ENCODE measurements around the gene CBL. TPM values are rescaled to one million over a fixed set of nuclear protein-coding genes. Genes with fewer than 3 reads are reported as not detected.

Gene CBL
- total and polyA plus RNA-seq, 8 donors: 2.0 to 9.8 (median 3.8) TPM

- H3K36me3 ChIP-seq: no peaks in the 10 kb centered on the region
- peaks cover 0 to 9% (median 4%) of the 10 kb centered on the region in 3 donors for H3K4me1 ChIP-seq
- peak overlapping the region in 2 of 4 donors; percentile 79 to 99 for H3K4me3 ChIP-seq
- no peak for ATAC-seq
- TF ChIP-seq CTCF (IDR thresholded peaks at IDR 0.05): no peak
- no peak for FAIRE-seq
- no peak overlapping the region for H3K27ac ChIP-seq
- WGBS, 2 donors: 37 to 42% methylated on average over 11 of the region's 11 CpGs
- no peaks in the 10 kb centered on the region for H3K27me3 ChIP-seq
- H3K9me3 ChIP-seq: no peaks in the 10 kb centered on the region
- intact Hi-C loops (cut with DNase I): no loop called here
- DNase-seq: no peak
Measured at GRCh38 chr11:119207415-119207960, 1.3 kb downstream of the CBL start.

GRCh38 chr11:119209186-119209585, 3.0 kb downstream of the CBL start:
- no peak for TF ChIP-seq CTCF (IDR thresholded peaks at IDR 0.05)
- no peak overlapping the region for H3K27ac ChIP-seq
- H3K27me3 ChIP-seq: no peaks in the 10 kb centered on the region
- 89 to 92% methylated on average over 7 of the region's 7 CpGs for WGBS, 2 donors
- H3K4me1 ChIP-seq: peaks cover 0 to 9% (median 4%) of the 10 kb centered on the region in 3 donors
- DNase-seq (no peak), FAIRE-seq (no peak), ATAC-seq (no peak)
- H3K4me3 ChIP-seq: no peak overlapping the region
- H3K36me3 ChIP-seq: no peaks in the 10 kb centered on the region
- H3K9me3 ChIP-seq: no peaks in the 10 kb centered on the region
- intact Hi-C loops (cut with DNase I): no loop called here

- intact Hi-C loops (cut with DNase I): no loop called here
- no peaks in the 10 kb centered on the region for H3K36me3 ChIP-seq
- DNase-seq (no peak), FAIRE-seq (no peak), ATAC-seq (no peak)
- H3K4me1 ChIP-seq: peaks cover 0 to 9% (median 6%) of the 10 kb centered on the region in 3 donors
- WGBS, 2 donors: 80 to 92% methylated on average over 3 of the region's 3 CpGs
- no peaks in the 10 kb centered on the region for H3K9me3 ChIP-seq
- no peaks in the 10 kb centered on the region for H3K27me3 ChIP-seq
- no peak overlapping the region for H3K4me3 ChIP-seq
- H3K27ac ChIP-seq: no peak overlapping the region
- no peak for TF ChIP-seq CTCF (IDR thresholded peaks at IDR 0.05)
Measured at GRCh38 chr11:119210050-119210449, 3.9 kb downstream of the CBL start.

GRCh38 chr11:119218141-119218878, 12.2 kb downstream of the CBL start:
- intact Hi-C loops (cut with DNase I): no loop called here
- no peak for TF ChIP-seq CTCF (IDR thresholded peaks at IDR 0.05)
- no peak overlapping the region for H3K4me3 ChIP-seq
- no peaks in the 10 kb centered on the region for H3K27me3 ChIP-seq
- no peak overlapping the region for H3K27ac ChIP-seq
- ATAC-seq (no peak), DNase-seq (no peak), FAIRE-seq (no peak)
- peaks cover 0 to 6% (median 3%) of the 10 kb centered on the region in 3 donors for H3K4me1 ChIP-seq
- WGBS, 2 donors: 92 to 93% methylated on average over 8 of the region's 8 CpGs
- no peaks in the 10 kb centered on the region for H3K36me3 ChIP-seq
- no peaks in the 10 kb centered on the region for H3K9me3 ChIP-seq

GRCh38 chr11:119222308-119222707, 16.2 kb downstream of the CBL start:
- no peak overlapping the region for H3K27ac ChIP-seq
- H3K4me1 ChIP-seq: peaks cover 0 to 3% (median 0%) of the 10 kb centered on the region in 3 donors
- H3K36me3 ChIP-seq: no peaks in the 10 kb centered on the region
- peak in 3 of 4 donors; percentile 46 to 76 (median 63) for ATAC-seq
- intact Hi-C loops (cut with DNase I): no loop called here
- no peak overlapping the region for H3K4me3 ChIP-seq
- no peak for FAIRE-seq
- no peaks in the 10 kb centered on the region for H3K9me3 ChIP-seq
- no peaks in the 10 kb centered on the region for H3K27me3 ChIP-seq
- no peak for TF ChIP-seq CTCF (IDR thresholded peaks at IDR 0.05)
- 6 to 8% methylated on average over 2 of the region's 2 CpGs for WGBS, 2 donors
- no peak for DNase-seq

All from pancreas (tissue), 10 donors.